SK-N-MC (cell line): ENCODE results near the gene DLX6.

ENCODE experiments used
- EZH2 ChIP-seq: fragments of 200-600 bp; sonication (generic); IDR thresholded peaks from one replicate; pipeline ENCODE4 v1.6.1; 2017; ENCODE audit warnings: antibody characterized with exemption
- POLR2AphosphoS5 ChIP-seq: IDR thresholded peaks from 2 replicates; pipeline ENCODE4 v1.6.1; 2012; ENCODE audit warnings: mild to moderate bottlenecking, low read depth, low read length, borderline replicate concordance

GRCh38 chr7:97018791-97019531 is 13.6 kb downstream of the DLX6 start:
- TF ChIP-seq EZH2 = no peak
- TF ChIP-seq POLR2AphosphoS5 = no peak
